ENCODE results near the gene PARD6A. TPM values are rescaled to one million over a fixed set of nuclear protein-coding genes. Genes with fewer than 3 reads are reported as not detected.

Gene PARD6A
- total RNA-seq, 1 experiment from 2014 or later, result 10.8 TPM

GRCh38 chr16:67708368-67708771, 47.6 kb downstream of the PARD6A start:
- no peaks in the 10 kb centered on the region for H3K27me3 ChIP-seq (ENCODE audit: insufficient read depth, low read length)
- H3K14ac ChIP-seq (ENCODE audit: insufficient read depth, low read length), result no peak overlapping the region
- no peak overlapping the region for H4K5ac ChIP-seq (ENCODE audit: insufficient read length, low read depth, low read length)
- Mint-ChIP-seq H3K4me3 (no peak overlapping the region), H3K27me3 (ENCODE audit: low read depth) (no peaks in the 10 kb centered on the region), H3K27ac (no peak overlapping the region; a peak in 1 of 7 replicates), H3K9me3 (no peaks in the 10 kb centered on the region; a peak in 1 of 5 replicates), H3K36me3 (ENCODE audit: insufficient read depth in 1 of 3, low read depth in 3 of 3) (peaks cover 2 to 7% (median 5%) of the 10 kb centered on the region in 3 experiments; a peak in 4 of 7 replicates), H3K4me1 (peaks cover 14 to 19% of the 10 kb centered on the region in 2 experiments)
- no peak overlapping the region for H2BK15ac ChIP-seq (ENCODE audit: low read depth, low read length)
- H2BK5ac ChIP-seq (ENCODE audit: insufficient read length, low read length), result no peak overlapping the region
- H2AK5ac ChIP-seq (ENCODE audit: insufficient read length, low read length), result no peak overlapping the region
- no peak overlapping the region for H2AFZ ChIP-seq (ENCODE audit: low read length)
- no peak overlapping the region for H4K8ac ChIP-seq (replicated peaks; ENCODE audit: insufficient read length, low read depth, low read length)
- H3K4me1 ChIP-seq (ENCODE audit: insufficient read depth, low read length), result no peaks in the 10 kb centered on the region; the same call in 1 of the 2 replicates
- no peaks in the 10 kb centered on the region for H3K23me2 ChIP-seq (ENCODE audit: insufficient read length, low read depth, low read length, poor library complexity, severe bottlenecking)
- no peaks in the 10 kb centered on the region for H4K20me1 ChIP-seq (ENCODE audit: control insufficient read depth, insufficient read depth, insufficient read length)
- WGBS (ENCODE audit: extremely low coverage, insufficient read length, low lambda C conversion rate), result no CpG with 5 or more reads among the region's 2 CpGs
- no peak overlapping the region for H3K4me2 ChIP-seq (ENCODE audit: insufficient read depth, insufficient read length, low read length)
- no peak overlapping the region for H3K27ac ChIP-seq (ENCODE audit: insufficient read length, low read depth, low read length)
- H3T11ph ChIP-seq (ENCODE audit: low read length), result no peak overlapping the region
- no peak overlapping the region for H3K18ac ChIP-seq (ENCODE audit: insufficient read length, low read depth, low read length)
- no peak overlapping the region for H2BK12ac ChIP-seq (ENCODE audit: insufficient read length, low read depth, low read length)
- peaks cover 6% of the 10 kb centered on the region for H3K79me1 ChIP-seq (ENCODE audit: insufficient read depth, low read depth, low read length, poor library complexity, severe bottlenecking)
- no peak overlapping the region for H3K56ac ChIP-seq (ENCODE audit: insufficient read length, low read depth, low read length)
- H2BK120ac ChIP-seq (ENCODE audit: low read depth, low read length, poor library complexity, severe bottlenecking), result no peak overlapping the region
- TF ChIP-seq CTCF (conservative IDR thresholded peaks at IDR 0.05), result no peak
- no peak overlapping the region for H3K9ac ChIP-seq (ENCODE audit: extremely low read depth, insufficient read length, low read length)
- H3K23ac ChIP-seq (ENCODE audit: insufficient read length, low read depth, low read length), result no peak overlapping the region
- H2BK20ac ChIP-seq (ENCODE audit: low read depth, low read length, poor library complexity, severe bottlenecking), result no peak overlapping the region
- H3K4ac ChIP-seq (ENCODE audit: low read depth, low read length), result no peak overlapping the region
- no peak for DNase-seq
- no peak overlapping the region for H4K91ac ChIP-seq (ENCODE audit: insufficient read length, low read depth, low read length)
- H3K9me3 ChIP-seq (ENCODE audit: control insufficient read depth, low read depth, low read length), result no peaks in the 10 kb centered on the region
- peaks cover 5% of the 10 kb centered on the region; the same call in 1 of the 2 replicates for H3K79me2 ChIP-seq (ENCODE audit: insufficient read depth, low read length)
